ENCODE results near the gene CIITA.

DNA sequence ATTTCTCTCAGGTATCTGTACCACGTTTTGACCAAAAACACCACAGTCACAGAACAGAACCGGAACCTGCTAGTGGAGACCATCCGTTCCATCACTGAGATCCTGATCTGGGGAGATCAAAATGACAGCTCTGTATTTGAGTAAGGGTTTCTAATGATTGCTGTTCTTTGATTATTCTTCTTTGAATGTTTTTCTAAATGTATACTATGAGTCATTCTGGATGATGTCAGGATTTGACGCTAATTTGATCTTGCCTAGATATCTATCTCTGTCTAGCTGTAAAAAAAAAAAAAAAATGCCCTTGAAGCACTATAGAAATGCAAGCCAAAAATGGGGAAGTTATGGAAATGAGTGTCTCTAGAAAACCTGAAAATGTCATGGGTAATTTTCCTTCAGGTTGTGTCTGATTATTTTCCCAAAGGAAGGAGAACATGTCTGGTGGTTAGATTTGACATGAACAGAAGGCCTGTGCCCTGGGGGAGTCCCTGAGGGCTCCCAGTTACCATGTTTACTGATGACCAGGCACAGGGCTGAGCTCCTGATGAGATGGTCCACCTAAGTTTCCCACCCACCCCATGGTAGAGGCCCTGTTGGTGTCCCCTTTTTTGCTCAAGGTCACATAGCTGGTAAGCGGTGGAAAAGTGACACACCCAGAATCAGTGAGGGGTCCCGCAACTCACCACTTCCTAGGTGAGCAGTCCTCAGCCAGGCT is 80.9 kb downstream of the CIITA start:
- TF ChIP-seq, protein P1, sequence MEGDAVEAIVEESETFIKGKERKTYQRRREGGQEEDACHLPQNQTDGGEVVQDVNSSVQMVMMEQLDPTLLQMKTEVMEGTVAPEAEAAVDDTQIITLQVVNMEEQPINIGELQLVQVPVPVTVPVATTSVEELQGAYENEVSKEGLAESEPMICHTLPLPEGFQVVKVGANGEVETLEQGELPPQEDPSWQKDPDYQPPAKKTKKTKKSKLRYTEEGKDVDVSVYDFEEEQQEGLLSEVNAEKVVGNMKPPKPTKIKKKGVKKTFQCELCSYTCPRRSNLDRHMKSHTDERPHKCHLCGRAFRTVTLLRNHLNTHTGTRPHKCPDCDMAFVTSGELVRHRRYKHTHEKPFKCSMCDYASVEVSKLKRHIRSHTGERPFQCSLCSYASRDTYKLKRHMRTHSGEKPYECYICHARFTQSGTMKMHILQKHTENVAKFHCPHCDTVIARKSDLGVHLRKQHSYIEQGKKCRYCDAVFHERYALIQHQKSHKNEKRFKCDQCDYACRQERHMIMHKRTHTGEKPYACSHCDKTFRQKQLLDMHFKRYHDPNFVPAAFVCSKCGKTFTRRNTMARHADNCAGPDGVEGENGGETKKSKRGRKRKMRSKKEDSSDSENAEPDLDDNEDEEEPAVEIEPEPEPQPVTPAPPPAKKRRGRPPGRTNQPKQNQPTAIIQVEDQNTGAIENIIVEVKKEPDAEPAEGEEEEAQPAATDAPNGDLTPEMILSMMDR (IDR thresholded peaks at IDR 0.05): no peak
- TF ChIP-seq POLR2A (IDR thresholded peaks at IDR 0.05): no peak
- no peak for TF ChIP-seq POLR2AphosphoS5 (IDR thresholded peaks at IDR 0.05)
